ENCODE measurements around the gene GPD1L. TPM values are rescaled to one million over a fixed set of nuclear protein-coding genes. Genes with fewer than 3 reads are reported as not detected.
"Not testable (repeated sequence)": the region's sequence is repeated elsewhere in the genome, so short reads cannot be mapped to it uniquely, and the experiment has no call there.

The GPD1L gene
- total RNA-seq, 2 experiments from 2014 or later = 6.6 to 10.1 TPM

DNA sequence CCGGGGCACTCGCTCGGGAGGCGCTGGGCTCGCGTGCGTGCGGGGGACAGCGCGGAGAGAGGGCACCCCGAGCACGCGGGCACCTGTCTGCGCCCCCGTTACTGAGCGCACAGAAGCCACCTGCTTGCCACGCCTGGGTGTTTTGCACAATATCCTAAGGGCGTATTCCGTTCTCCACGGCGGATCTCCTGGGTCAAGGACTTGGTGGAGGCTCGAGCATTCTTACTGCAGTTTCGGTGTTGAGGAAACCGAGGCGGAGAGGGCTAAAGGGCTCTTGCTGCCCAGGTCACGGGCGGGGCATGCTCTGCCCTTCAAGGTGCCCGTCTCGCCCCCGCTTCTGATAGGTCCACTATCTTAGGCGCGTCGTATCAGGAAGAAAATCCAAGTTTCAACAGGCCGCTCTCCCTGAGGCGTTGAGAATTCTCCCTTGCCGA is 526 bp downstream of the GPD1L start:
- Mint-ChIP-seq H3K27ac (peak overlapping the region; percentile 90), H3K4me1 (peaks cover 34% of the 10 kb centered on the region)
- no peak for ATAC-seq

GRCh38 chr3:32108224-32108623 is 1.8 kb downstream of the GPD1L start:
- CTCF ChIA-PET; ATAC-seq; H3K4me3 Mint-ChIP-seq; H3K36me3 Mint-ChIP-seq (ENCODE audit: low read depth); H3K27ac Mint-ChIP-seq; H3K27me3 Mint-ChIP-seq; POLR2A ChIA-PET; H3K9me3 Mint-ChIP-seq (ENCODE audit: low read depth); DNase-seq: not testable (repeated sequence)
- peaks cover 42% of the 10 kb centered on the region for H3K4me1 Mint-ChIP-seq
- intact Hi-C loops (cut with DNase I, micrococcal nuclease) = loop anchor here (5.0 to 10.0 kb wide), 3 partner anchors 284 to 1337 kb away; partner anchors contain the start of genes CMTM7 (in 1 of the 2), DYNC1LI1 (in 1 of the 2) and UBP1 (in 1 of the 2)

More for the DNA sequence above, 526 bp downstream of the GPD1L start:
- ChIA-PET POLR2A (interaction anchor here (1.2 kb wide), 1 partner anchor 8 kb away, joined by 4 read pairs; no protein-coding TSS in a partner anchor), CTCF (no interaction called here)
- H3K27me3 Mint-ChIP-seq = no peaks in the 10 kb centered on the region
- H3K9me3 Mint-ChIP-seq (ENCODE audit: low read depth) = peaks cover 5% of the 10 kb centered on the region
- H3K4me3 Mint-ChIP-seq = peak overlapping the region; percentile 92
- no peaks in the 10 kb centered on the region for H3K36me3 Mint-ChIP-seq (ENCODE audit: low read depth)
- intact Hi-C loops (cut with DNase I, micrococcal nuclease) = loop anchor here (1.0 to 10.0 kb wide), 10 partner anchors 7 to 1338 kb away; partner anchors contain the start of genes DYNC1LI1 (in 2 of the 2), STT3B (in 2 of the 2), CMTM6 (in 1 of the 2) and CMTM7 (in 1 of the 2)
- DNase-seq = no peak

- DNase-seq = no peak
- Mint-ChIP-seq H3K27ac (no peak overlapping the region), H3K9me3 (ENCODE audit: low read depth) (no peaks in the 10 kb centered on the region), H3K4me1 (peaks cover 53% of the 10 kb centered on the region), H3K36me3 (ENCODE audit: low read depth) (no peaks in the 10 kb centered on the region), H3K4me3 (no peak overlapping the region), H3K27me3 (no peaks in the 10 kb centered on the region)
- POLR2A ChIA-PET = interaction anchor here (0.6 kb wide), 1 partner anchor 84 kb away, joined by 4 read pairs; no protein-coding TSS in a partner anchor
- intact Hi-C loops (cut with DNase I, micrococcal nuclease) = loop anchor here (5.0 to 10.0 kb wide), 3 partner anchors 283 to 1336 kb away; partner anchors contain the start of genes CMTM7 (in 1 of the 2), DYNC1LI1 (in 1 of the 2) and UBP1 (in 1 of the 2)
- ATAC-seq = no peak
- CTCF ChIA-PET = no interaction called here
These were observed 2.8 kb downstream of the GPD1L start for GRCh38 chr3:32109256-32109655.

DNA sequence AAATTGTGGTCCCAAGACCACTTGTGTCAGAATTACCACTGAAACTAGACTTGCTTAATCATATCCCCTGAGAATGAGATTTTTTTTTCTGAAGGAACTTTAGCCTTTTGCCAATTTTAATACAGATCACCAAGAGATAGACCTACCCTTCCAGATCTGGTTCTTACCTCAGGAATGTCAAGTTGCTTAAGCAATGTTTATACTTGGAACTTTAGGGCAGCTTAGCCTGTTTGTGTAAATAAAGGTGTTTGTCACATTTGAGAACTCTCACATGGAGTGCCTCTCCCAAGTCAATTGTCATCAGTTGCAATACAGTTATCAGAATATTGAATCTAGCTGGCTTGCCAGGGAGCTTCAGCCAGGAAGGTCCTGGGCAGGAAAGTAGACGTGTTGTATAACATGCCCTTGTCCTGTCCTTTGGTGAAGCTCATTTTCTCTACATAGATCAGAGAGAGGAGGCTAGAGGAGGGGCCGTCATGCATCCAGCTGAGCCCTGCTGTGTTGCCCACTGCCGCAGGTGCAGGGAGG is 3.9 kb downstream of the GPD1L start:
- ATAC-seq = no peak
- DNase-seq = no peak
- H3K4me3 Mint-ChIP-seq = no peak overlapping the region
- H3K36me3 Mint-ChIP-seq (ENCODE audit: low read depth) = peaks cover 6% of the 10 kb centered on the region
- H3K9me3 Mint-ChIP-seq (ENCODE audit: low read depth) = peaks cover 5% of the 10 kb centered on the region
- H3K27ac Mint-ChIP-seq = no peak overlapping the region
- H3K27me3 Mint-ChIP-seq = no peaks in the 10 kb centered on the region
- intact Hi-C loops (cut with DNase I, micrococcal nuclease) = loop anchor here in 1 of 2 experiments (10.0 kb wide), 1 partner anchor 885 kb away; no protein-coding TSS in a partner anchor
- peaks cover 61% of the 10 kb centered on the region for H3K4me1 Mint-ChIP-seq
- ChIA-PET POLR2A (no interaction called here), CTCF (interaction anchor here (0.8 to 1.2 kb wide), 2 partner anchors 19 to 129 kb away, joined by 3 to 4 read pairs; no protein-coding TSS in a partner anchor)

GRCh38 chr3:32111560-32111959 is 5.1 kb downstream of the GPD1L start:
- intact Hi-C loops (cut with DNase I, micrococcal nuclease) = loop anchor here in 1 of 2 experiments (10.0 kb wide), 1 partner anchor 887 kb away; no protein-coding TSS in a partner anchor
- no peak overlapping the region for H3K4me3 Mint-ChIP-seq
- ATAC-seq (no peak), DNase-seq (no peak)
- H3K36me3 Mint-ChIP-seq (ENCODE audit: low read depth) = peaks cover 8% of the 10 kb centered on the region
- H3K9me3 Mint-ChIP-seq (ENCODE audit: low read depth) = peaks cover 7% of the 10 kb centered on the region
- ChIA-PET POLR2A (no interaction called here), CTCF (interaction anchor here (1.2 to 1.3 kb wide), 2 partner anchors 18 to 93 kb away, joined by 3 to 4 read pairs; no protein-coding TSS in a partner anchor)
- no peak overlapping the region for H3K27ac Mint-ChIP-seq
- no peaks in the 10 kb centered on the region for H3K27me3 Mint-ChIP-seq
- H3K4me1 Mint-ChIP-seq = peaks cover 62% of the 10 kb centered on the region

- Mint-ChIP-seq H3K36me3 (ENCODE audit: low read depth) (peaks cover 8% of the 10 kb centered on the region), H3K27ac (peak overlapping the region; percentile 76), H3K9me3 (ENCODE audit: low read depth) (peaks cover 7% of the 10 kb centered on the region), H3K27me3 (no peaks in the 10 kb centered on the region), H3K4me3 (no peak overlapping the region), H3K4me1 (peaks cover 56% of the 10 kb centered on the region)
- DNase-seq (peak; percentile 17), ATAC-seq (peak; percentile 30)
- CTCF ChIA-PET = interaction anchor here (1.0 to 1.4 kb wide), 2 partner anchors 64 to 258 kb away, joined by 3 read pairs; no protein-coding TSS in a partner anchor
- POLR2A ChIA-PET = no interaction called here
- intact Hi-C loops (cut with DNase I, micrococcal nuclease) = loop anchor here in 1 of 2 experiments (10.0 kb wide), 1 partner anchor 889 kb away; no protein-coding TSS in a partner anchor
These were observed 7.1 kb downstream of the GPD1L start for GRCh38 chr3:32113566-32113965.

DNA sequence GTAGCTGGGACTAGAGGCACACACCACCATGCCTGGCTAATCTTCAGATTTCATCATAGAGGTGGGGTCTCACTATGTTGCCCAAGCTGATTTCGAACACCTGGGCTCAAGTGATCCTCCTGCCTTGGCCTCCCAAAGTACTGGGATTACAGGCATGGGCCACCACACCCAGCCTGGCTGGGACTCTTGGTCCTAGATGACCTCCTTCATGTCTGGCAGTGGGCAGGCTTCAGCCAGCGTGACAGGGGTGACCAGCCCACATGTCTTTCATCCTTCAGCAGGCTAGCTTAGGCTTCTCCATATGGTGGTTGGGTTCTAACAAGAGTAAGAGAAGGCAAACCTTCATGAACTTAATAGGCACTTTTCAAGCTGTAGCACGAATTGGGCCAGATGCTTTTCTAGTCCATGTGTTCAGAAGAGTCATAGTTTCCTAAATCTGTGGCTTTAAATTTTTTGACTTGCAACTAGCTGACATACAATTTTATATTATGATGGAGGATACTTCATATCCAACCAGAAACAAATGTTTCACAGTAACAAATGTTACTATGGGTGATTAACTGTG is 7.6 kb downstream of the GPD1L start:
- ChIA-PET POLR2A (interaction anchor here (1.1 kb wide), 1 partner anchor 8 kb away, joined by 4 read pairs; the partner anchor contains the start of gene GPD1L), CTCF (interaction anchor here (0.6 to 1.4 kb wide), 4 partner anchors 8 to 259 kb away, joined by 3 to 4 read pairs (median 3); partner anchors contain the start of gene GPD1L)
- no peaks in the 10 kb centered on the region for H3K27me3 Mint-ChIP-seq
- peak overlapping the region; percentile 76 for H3K27ac Mint-ChIP-seq
- peaks cover 8% of the 10 kb centered on the region for H3K36me3 Mint-ChIP-seq (ENCODE audit: low read depth)
- DNase-seq (no peak), ATAC-seq (no peak)
- intact Hi-C loops (cut with DNase I, micrococcal nuclease) = loop anchor here (1.0 to 10.0 kb wide), 5 partner anchors 8 to 889 kb away; partner anchors contain the start of genes GPD1L (in 2 of the 2) and CNOT10 (in 1 of the 2)
- H3K4me3 Mint-ChIP-seq = peak overlapping the region; percentile 73
- H3K9me3 Mint-ChIP-seq (ENCODE audit: low read depth) = peaks cover 7% of the 10 kb centered on the region
- H3K4me1 Mint-ChIP-seq = peaks cover 61% of the 10 kb centered on the region

GRCh38 chr3:32114546-32115386 is 8.3 kb downstream of the GPD1L start:
- Mint-ChIP-seq H3K4me3 (peak overlapping the region; percentile 73), H3K4me1 (peaks cover 64% of the 10 kb centered on the region), H3K27ac (peak overlapping the region; percentile 76)
- ChIA-PET POLR2A (interaction anchor here (0.7 to 1.1 kb wide), 2 partner anchors 8 to 484 kb away, joined by 4 read pairs; partner anchors contain the start of gene GPD1L), CTCF (interaction anchor here (0.6 to 1.4 kb wide), 3 partner anchors 9 to 259 kb away, joined by 3 to 4 read pairs (median 3); partner anchors contain the start of gene GPD1L)
- H3K36me3 Mint-ChIP-seq (ENCODE audit: low read depth); H3K27me3 Mint-ChIP-seq; H3K9me3 Mint-ChIP-seq (ENCODE audit: low read depth): not testable (repeated sequence)
- peak; percentile 78 for DNase-seq
- ATAC-seq = peak; percentile 72
- intact Hi-C loops (cut with DNase I, micrococcal nuclease) = loop anchor here (1.0 to 10.0 kb wide), 5 partner anchors 8 to 890 kb away; partner anchors contain the start of genes GPD1L (in 2 of the 2) and CNOT10 (in 1 of the 2)

DNA sequence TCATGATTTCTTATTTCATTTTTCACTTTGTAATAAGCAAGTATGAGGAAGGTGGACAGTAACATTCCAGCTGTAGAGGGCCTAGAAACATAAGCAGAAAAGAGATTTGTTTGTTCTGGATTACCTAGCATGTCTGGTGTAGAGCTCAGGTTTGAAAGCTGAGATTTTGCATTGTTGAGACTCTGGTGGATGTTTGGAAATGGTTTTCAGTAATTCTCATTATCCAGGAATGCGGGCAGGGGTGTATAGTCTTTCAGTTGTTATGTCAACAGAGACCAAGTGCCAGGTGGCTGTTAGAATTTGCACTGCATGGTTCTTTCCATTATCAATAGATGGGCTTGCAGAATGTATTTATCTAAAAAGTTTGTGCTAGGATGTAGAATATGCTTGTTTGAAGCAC is 10.9 kb downstream of the GPD1L start:
- H3K9me3 Mint-ChIP-seq (ENCODE audit: low read depth) = peaks cover 7% of the 10 kb centered on the region
- ChIA-PET CTCF (no interaction called here), POLR2A (no interaction called here)
- DNase-seq = no peak
- H3K27ac Mint-ChIP-seq = no peak overlapping the region
- H3K4me3 Mint-ChIP-seq = no peak overlapping the region
- intact Hi-C loops (cut with DNase I, micrococcal nuclease) = loop anchor here in 1 of 2 experiments (10.0 kb wide), 1 partner anchor 893 kb away; no protein-coding TSS in a partner anchor
- H3K27me3 Mint-ChIP-seq = no peaks in the 10 kb centered on the region
- peaks cover 8% of the 10 kb centered on the region for H3K36me3 Mint-ChIP-seq (ENCODE audit: low read depth)
- ATAC-seq = no peak
- peaks cover 55% of the 10 kb centered on the region for H3K4me1 Mint-ChIP-seq

DNA sequence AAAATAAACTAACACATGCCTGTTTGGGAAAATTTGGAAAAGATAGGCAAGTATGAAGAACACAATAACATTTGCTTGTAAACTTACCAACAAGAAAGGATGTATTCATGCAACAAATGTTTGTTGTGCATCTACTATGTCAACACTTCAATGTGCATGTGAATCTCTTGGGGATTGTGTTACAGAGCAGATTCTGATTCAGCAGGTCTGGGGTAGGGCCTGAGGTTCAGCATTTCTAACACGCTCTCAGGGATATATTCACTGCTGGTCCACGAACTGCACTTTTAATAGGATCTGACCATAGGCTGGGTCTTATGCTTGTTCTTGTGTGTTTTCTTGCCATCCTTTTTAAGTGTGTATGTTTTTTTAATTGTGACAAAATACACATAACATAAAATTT is 11.8 kb downstream of the GPD1L start:
- CTCF ChIA-PET = no interaction called here
- Mint-ChIP-seq H3K4me1 (peaks cover 49% of the 10 kb centered on the region), H3K4me3 (no peak overlapping the region), H3K36me3 (ENCODE audit: low read depth) (peaks cover 8% of the 10 kb centered on the region), H3K27me3 (no peaks in the 10 kb centered on the region), H3K9me3 (ENCODE audit: low read depth) (peaks cover 7% of the 10 kb centered on the region), H3K27ac (no peak overlapping the region)
- POLR2A ChIA-PET = no interaction called here
- DNase-seq = no peak
- intact Hi-C loops (cut with DNase I, micrococcal nuclease) = loop anchor here in 1 of 2 experiments (10.0 kb wide), 1 partner anchor 893 kb away; no protein-coding TSS in a partner anchor
- no peak for ATAC-seq

Measured in activated CD4-positive, alpha-beta T cell treated with anti-CD3 and anti-CD28 coated beads for 36 hours (primary cell).